GM18519 (cell line): Measurements from ENCODE around the gene MORC2.

Source experiments
- ATAC-seq: cut with Tn5 transposase; IDR thresholded peaks from one replicate; pipeline ENCODE4 v1.9.1; 2021; ENCODE audit warnings: mild to moderate bottlenecking, moderate library complexity; ENCODE audit not compliant: unreplicated experiment, low FRiP score

Gene MORC2

GRCh38 chr22:30922151-30922611 is 46.4 kb downstream of the MORC2 start:
- ATAC-seq: no peak

GRCh38 chr22:30921108-30921507 is 47.5 kb downstream of the MORC2 start:
- no peak for ATAC-seq

- ATAC-seq: no peak
Observed at GRCh38 chr22:30920407-30920806, 48.2 kb downstream of the MORC2 start.

- no peak for ATAC-seq
Observed at GRCh38 chr22:30919973-30920372, 48.6 kb downstream of the MORC2 start.

GRCh38 chr22:30918761-30919160 is 49.8 kb downstream of the MORC2 start:
- no peak for ATAC-seq

- no peak for ATAC-seq
Observed at GRCh38 chr22:30910358-30910757, 58.2 kb downstream of the MORC2 start.

GRCh38 chr22:30909306-30909705 is 59.3 kb downstream of the MORC2 start:
- ATAC-seq: no peak

GRCh38 chr22:30908051-30908461 is 60.5 kb downstream of the MORC2 start:
- no peak for ATAC-seq

GRCh38 chr22:30906946-30907345 is 61.6 kb downstream of the MORC2 start:
- no peak for ATAC-seq

GRCh38 chr22:30906411-30906810 is 62.2 kb downstream of the MORC2 start:
- ATAC-seq: no peak

- no peak for ATAC-seq
Observed at GRCh38 chr22:30905696-30906341, 62.8 kb downstream of the MORC2 start.

- ATAC-seq: no peak
Observed at GRCh38 chr22:30903876-30904460, 64.6 kb downstream of the MORC2 start.

GRCh38 chr22:30902496-30903357 is 65.8 kb downstream of the MORC2 start:
- ATAC-seq: no peak

- no peak for ATAC-seq
Observed at GRCh38 chr22:30894371-30894740, 74.2 kb downstream of the MORC2 start.

- ATAC-seq: no peak
Observed at GRCh38 chr22:30893434-30894370, 74.9 kb downstream of the MORC2 start.

- ATAC-seq: no peak
Observed at GRCh38 chr22:30892731-30893221, 75.8 kb downstream of the MORC2 start.

GRCh38 chr22:30892286-30892685 is 76.3 kb downstream of the MORC2 start:
- no peak for ATAC-seq

GRCh38 chr22:30891781-30892180 is 76.8 kb downstream of the MORC2 start:
- no peak for ATAC-seq

- no peak for ATAC-seq
Observed at GRCh38 chr22:30891443-30891755, 77.2 kb downstream of the MORC2 start.

GRCh38 chr22:30890686-30891442 is 77.7 kb downstream of the MORC2 start:
- no peak for ATAC-seq
